Endothelial cell of umbilical vein (primary cell): ENCODE measurements around the gene TGFBR3. TPM values are rescaled to one million over a fixed set of nuclear protein-coding genes. Genes with fewer than 3 reads are reported as not detected.

Source experiments
- BruUV-seq: library from RNA; stranded (reverse); fragments of 400-500 nt; replicated peaks from 2 replicates; lab custom pipeline; 2021; lab: Mats Ljungman, UMichigan
- CTCF ChIA-PET: fragments of 300-600, 350-600 bp; sonication (Branson Sonifier 250); formaldehyde crosslinking; loops from one replicate; lab custom pipeline; 2021; ENCODE audit warnings: antibody characterized with exemption, inconsistent platforms; lab: Charles Lee
- POLR2A ChIA-PET: fragments of 300-600, 350-600 bp; sonication (Branson Sonifier 250); formaldehyde crosslinking; loops from one replicate; lab custom pipeline; 2021; ENCODE audit warnings: antibody characterized with exemption, inconsistent platforms; lab: Charles Lee
- DNase-seq: peaks from one replicate; pipeline ENCODE4 v3.0.0-alpha.2; 2011; ENCODE audit warnings: low read depth, low spot score
- FAIRE-seq: peaks from 2 replicates; lab custom pipeline; 2011; peaks lifted over from hg19 to GRCh38; lab: Jason Lieb, UNC
- H2AFZ ChIP-seq: 2 replicates; pipeline ENCODE4 v1.6.0; 2012; ENCODE audit warnings: low read depth, low read length, control low read depth, inconsistent platforms
- H3K27ac ChIP-seq: 2 replicates; pipeline ENCODE4 v1.5.1; 2011; ENCODE audit warnings: low read depth, mild to moderate bottlenecking, control low read depth, low read length, moderate library complexity; ENCODE audit not compliant: insufficient read depth
- H3K27me3 ChIP-seq, 2 experiments: 2 replicates each; pipeline versions ENCODE4 v1.6.0 to v1.6.1; 2011; ENCODE audit warnings: low read length in 2 of 2, mixed read lengths in 1 of 2; ENCODE audit not compliant: control insufficient read depth in 2 of 2, insufficient read depth in 2 of 2
- H3K36me3 ChIP-seq, 2 experiments: 2 replicates in 1 of 2; 3 replicates in 1 of 2; pipeline ENCODE4 v1.5.1; 2011; ENCODE audit warnings: low read length in 2 of 2, mild to moderate bottlenecking in 1 of 2, moderate library complexity in 1 of 2; ENCODE audit not compliant: control insufficient read depth in 2 of 2, insufficient read depth in 2 of 2; ENCODE audit errors: extremely low read depth in 1 of 2
- H3K4me1 ChIP-seq: 3 replicates; pipeline ENCODE4 v1.5.1; 2011; ENCODE audit warnings: mild to moderate bottlenecking, low read length; ENCODE audit not compliant: control insufficient read depth, insufficient read depth; ENCODE audit errors: extremely low read depth
- H3K4me2 ChIP-seq: 2 replicates; pipeline ENCODE4 v1.6.1; 2011; ENCODE audit warnings: low read length, control low read depth, mixed read lengths; ENCODE audit not compliant: insufficient read depth
- H3K4me3 ChIP-seq, 3 experiments: fragments of 200-600 bp in 1 of 3; sonication (generic), shearing (Covaris generic) in 1 of 3; replicated peaks in 1 of 3; 2 replicates each; pipeline ENCODE4 v1.5.1; 2011 to 2016; ENCODE audit warnings: control low read depth in 3 of 3, low read length in 3 of 3, mild to moderate bottlenecking in 2 of 3, inconsistent platforms in 1 of 3, low read depth in 1 of 3, moderate library complexity in 1 of 3; ENCODE audit not compliant: insufficient read depth in 1 of 3
- H3K79me2 ChIP-seq: 2 replicates; pipeline ENCODE4 v1.6.0; 2012; ENCODE audit warnings: low read length, inconsistent platforms; ENCODE audit not compliant: control insufficient read depth, insufficient read depth
- H3K9ac ChIP-seq: replicated peaks from 2 replicates; pipeline ENCODE3; 2011; ENCODE audit warnings: low read length, control low read depth; ENCODE audit not compliant: insufficient read depth; ENCODE audit errors: extremely low read depth
- H3K9me1 ChIP-seq: replicated peaks from 3 replicates; pipeline ENCODE4 v1.6.0; 2011; ENCODE audit warnings: mild to moderate bottlenecking, low read length; ENCODE audit not compliant: control insufficient read depth, insufficient read depth; ENCODE audit errors: extremely low read depth
- H3K9me3 ChIP-seq: replicated peaks from 2 replicates; pipeline ENCODE4 v1.5.1; 2012; ENCODE audit warnings: low read length, inconsistent platforms; ENCODE audit not compliant: control insufficient read depth, insufficient read depth
- H4K20me1 ChIP-seq: replicated peaks from 2 replicates; pipeline ENCODE3; 2011; ENCODE audit warnings: mild to moderate bottlenecking, low read length; ENCODE audit not compliant: control insufficient read depth, insufficient read depth; ENCODE audit errors: extremely low read depth
- EZH2 ChIP-seq: IDR thresholded peaks from 2 replicates; pipeline ENCODE4 v1.6.1; 2012; ENCODE audit warnings: borderline replicate concordance, low read depth, mild to moderate bottlenecking, moderate library complexity, low read length, inconsistent platforms; ENCODE audit not compliant: severe bottlenecking
- FOS ChIP-seq: IDR thresholded peaks from 2 replicates; pipeline ENCODE4 v1.6.1; 2011; ENCODE audit warnings: mild to moderate bottlenecking, low read length, moderate library complexity, borderline replicate concordance; ENCODE audit not compliant: insufficient read depth
- GATA2 ChIP-seq: IDR thresholded peaks from 2 replicates; pipeline ENCODE4 v1.7.0; 2011; ENCODE audit warnings: low read depth, mild to moderate bottlenecking, moderate library complexity, mixed read lengths, low read length; ENCODE audit not compliant: insufficient read length, insufficient read depth
- JUN ChIP-seq: IDR thresholded peaks from 2 replicates; pipeline ENCODE4 v1.6.1; 2011; ENCODE audit warnings: borderline replicate concordance, low read depth; ENCODE audit not compliant: insufficient read length, insufficient read depth
- MAX ChIP-seq: IDR thresholded peaks from 2 replicates; pipeline ENCODE4 v1.6.1; 2011; ENCODE audit not compliant: insufficient read depth, insufficient read length
- MYC ChIP-seq: IDR thresholded peaks from one replicate; pipeline ENCODE4 v1.6.1; 2011; ENCODE audit warnings: mild to moderate bottlenecking, low read depth, low read length
- POLR2A ChIP-seq: IDR thresholded peaks from 2 replicates; pipeline ENCODE4 v1.6.1; 2012; ENCODE audit warnings: low read depth, mild to moderate bottlenecking, control low read depth, low read length
- POLR2AphosphoS5 ChIP-seq: IDR thresholded peaks from 2 replicates; pipeline ENCODE4 v1.6.1; 2012; ENCODE audit warnings: low read depth, mild to moderate bottlenecking, control low read depth, low read length, moderate library complexity; ENCODE audit not compliant: insufficient read depth
- dilution Hi-C: fragments of 300-500 bp; cut with MboI; formaldehyde crosslinking; loops from one replicate; pipeline ENCODE4 v1.15.0; 2019; ENCODE audit warnings: low sequenced_read_pairs; ENCODE audit not compliant: extremely low pct_ligation_motif_present
- intact Hi-C: fragments of 100-400 bp; cut with micrococcal nuclease; formaldehyde crosslinking; loops from one replicate; pipeline ENCODE4 v1.10.0; 2022
- polyA plus RNA-seq, 4 experiments: library from polyadenylated mRNA; depleted of rRNA in 3 of 4; stranded (reverse) in 3 of 4; unstranded in 1 of 4; fragments of >200 nt; gene quantifications; 2 replicates each; pipeline versions ENCODE4 v1.2.1 to v1.2.3, GENCODE V29; 2011 to 2012; ENCODE audit warnings: missing spikeins in 1 of 4
- total RNA-seq: library from RNA; stranded (reverse); gene quantifications from 2 replicates; pipeline ENCODE4 v1.2.3, GENCODE V29; 2021
- TF ChIP-seq, protein P1 (sequence below), 2 donors: IDR thresholded peaks; 1 replicate in 1 of 2; 2 replicates in 1 of 2; pipeline ENCODE4 v1.5.1; 2011; ENCODE audit warnings: low read length in 2 of 2, mild to moderate bottlenecking in 2 of 2, moderate library complexity in 2 of 2, control low read depth in 1 of 2, inconsistent platforms in 1 of 2, low read depth in 1 of 2; ENCODE audit not compliant: insufficient read depth in 1 of 2; ENCODE audit errors: extremely low read depth in 1 of 2

The TGFBR3 gene
- total and polyA plus RNA-seq, 2 donors (not counting 3 experiments of a cell fraction or from before 2014, with no cell fraction given): 8.0 to 13.4 TPM

DNA sequence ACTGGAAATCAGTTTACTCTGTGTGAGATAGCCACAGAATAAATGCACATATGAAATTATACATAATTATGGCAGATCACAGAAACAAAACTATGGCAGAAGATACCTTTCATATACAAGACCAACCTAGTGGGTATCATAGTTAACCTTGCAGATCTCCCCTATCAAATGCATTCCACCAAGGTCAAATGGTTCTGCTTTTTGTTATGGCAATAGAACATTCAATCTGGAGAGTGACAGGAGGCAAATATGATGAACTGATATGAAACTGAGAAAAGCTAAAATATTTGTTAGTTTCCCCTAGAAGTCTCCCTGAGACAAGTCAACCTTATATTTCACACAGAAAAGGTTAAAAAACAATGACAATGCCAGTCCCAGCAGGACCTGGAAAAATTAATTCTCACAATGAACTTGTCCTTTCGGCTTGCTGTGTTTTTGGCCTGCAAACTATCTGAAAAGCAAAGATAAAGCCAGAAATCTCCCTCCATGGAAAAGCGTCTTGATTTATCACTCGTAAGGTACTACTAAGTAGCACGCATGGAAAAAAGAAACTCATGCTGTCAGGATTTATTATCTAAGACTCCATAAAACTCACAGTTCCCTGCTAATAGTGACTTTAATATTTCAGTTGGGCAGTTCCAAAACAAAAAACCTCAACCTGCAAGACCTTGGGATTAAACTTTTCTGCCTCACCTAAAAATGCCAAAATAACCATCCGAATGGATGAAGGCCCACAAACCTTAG is 174.3 kb downstream of the TGFBR3 start:
- intact Hi-C loops: loop anchor here (5.0 kb wide), 1 partner anchor 66 kb away; no protein-coding TSS in a partner anchor
- FAIRE-seq: no peak
- no peaks in the 10 kb centered on the region for H3K9me1 ChIP-seq
- no peaks in the 10 kb centered on the region for H3K9me3 ChIP-seq
- H3K9ac ChIP-seq: no peak overlapping the region
- H3K79me2 ChIP-seq: no peaks in the 10 kb centered on the region
- no peak overlapping the region for H3K4me2 ChIP-seq
- no peak for DNase-seq
- H2AFZ ChIP-seq: no peak overlapping the region
- H3K27ac ChIP-seq: no peak overlapping the region
- no TSS peak for BruUV-seq
- TF ChIP-seq POLR2A: no peak
- TF ChIP-seq JUN: no peak
- TF ChIP-seq FOS: no peak
- no peak for TF ChIP-seq MAX
- no peak for TF ChIP-seq GATA2
- TF ChIP-seq MYC: no peak
- TF ChIP-seq POLR2AphosphoS5: no peak
- no peak for TF ChIP-seq EZH2
- TF ChIP-seq, protein P1, sequence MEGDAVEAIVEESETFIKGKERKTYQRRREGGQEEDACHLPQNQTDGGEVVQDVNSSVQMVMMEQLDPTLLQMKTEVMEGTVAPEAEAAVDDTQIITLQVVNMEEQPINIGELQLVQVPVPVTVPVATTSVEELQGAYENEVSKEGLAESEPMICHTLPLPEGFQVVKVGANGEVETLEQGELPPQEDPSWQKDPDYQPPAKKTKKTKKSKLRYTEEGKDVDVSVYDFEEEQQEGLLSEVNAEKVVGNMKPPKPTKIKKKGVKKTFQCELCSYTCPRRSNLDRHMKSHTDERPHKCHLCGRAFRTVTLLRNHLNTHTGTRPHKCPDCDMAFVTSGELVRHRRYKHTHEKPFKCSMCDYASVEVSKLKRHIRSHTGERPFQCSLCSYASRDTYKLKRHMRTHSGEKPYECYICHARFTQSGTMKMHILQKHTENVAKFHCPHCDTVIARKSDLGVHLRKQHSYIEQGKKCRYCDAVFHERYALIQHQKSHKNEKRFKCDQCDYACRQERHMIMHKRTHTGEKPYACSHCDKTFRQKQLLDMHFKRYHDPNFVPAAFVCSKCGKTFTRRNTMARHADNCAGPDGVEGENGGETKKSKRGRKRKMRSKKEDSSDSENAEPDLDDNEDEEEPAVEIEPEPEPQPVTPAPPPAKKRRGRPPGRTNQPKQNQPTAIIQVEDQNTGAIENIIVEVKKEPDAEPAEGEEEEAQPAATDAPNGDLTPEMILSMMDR (IDR thresholded peaks at IDR 0.05; ENCODE audit: extremely low read depth in 1 of 2, insufficient read depth in 1 of 2, low read depth in 1 of 2, low read length in 2 of 2): no peak
- dilution Hi-C loops: no loop called here
- H3K36me3 ChIP-seq: peaks cover 0 to 10% of the 10 kb centered on the region in 2 experiments
- CTCF ChIA-PET: no interaction called here
- no peaks in the 10 kb centered on the region for H3K4me1 ChIP-seq
- no peaks in the 10 kb centered on the region for H3K27me3 ChIP-seq
- H4K20me1 ChIP-seq: no peaks in the 10 kb centered on the region
- no peak overlapping the region for H3K4me3 ChIP-seq
- POLR2A ChIA-PET: no interaction called here
